ENCODE measurements around the gene KLHL40.

The KLHL40 gene

GRCh38 chr3:42732829-42733459, 47.6 kb downstream of the KLHL40 start:
- DNase-seq (ENCODE audit: low read depth in 1 of 2, low spot score in 1 of 2) = no peak
- TF ChIP-seq JUND (IDR thresholded peaks at IDR 0.05; ENCODE audit: low read depth) = no peak
- in situ Hi-C loops (cut with HindIII; ENCODE audit: low pct_unique_long_range_greater_than_20kb, low sequenced_read_pairs) = no loop called here

- in situ Hi-C loops (cut with HindIII; ENCODE audit: low pct_unique_long_range_greater_than_20kb, low sequenced_read_pairs) = no loop called here
- no peak for TF ChIP-seq JUND (IDR thresholded peaks at IDR 0.05; ENCODE audit: low read depth)
- DNase-seq (ENCODE audit: low read depth in 1 of 2, low spot score in 1 of 2) = no peak
Observed at GRCh38 chr3:42733501-42734262, 48.3 kb downstream of the KLHL40 start.

- no peak for TF ChIP-seq JUND (IDR thresholded peaks at IDR 0.05; ENCODE audit: low read depth)
- in situ Hi-C loops (cut with HindIII; ENCODE audit: low pct_unique_long_range_greater_than_20kb, low sequenced_read_pairs) = no loop called here
- DNase-seq (ENCODE audit: low read depth in 1 of 2, low spot score in 1 of 2) = no peak
Observed at GRCh38 chr3:42734263-42734860, 49.0 kb downstream of the KLHL40 start.

GRCh38 chr3:42735019-42735418, 49.7 kb downstream of the KLHL40 start:
- no peak for TF ChIP-seq JUND (IDR thresholded peaks at IDR 0.05; ENCODE audit: low read depth)
- in situ Hi-C loops (cut with HindIII; ENCODE audit: low pct_unique_long_range_greater_than_20kb, low sequenced_read_pairs) = no loop called here
- DNase-seq (ENCODE audit: low read depth in 1 of 2, low spot score in 1 of 2) = no peak

- in situ Hi-C loops (cut with HindIII; ENCODE audit: low pct_unique_long_range_greater_than_20kb, low sequenced_read_pairs) = no loop called here
- DNase-seq (ENCODE audit: low read depth in 1 of 2, low spot score in 1 of 2) = no peak
- no peak for TF ChIP-seq JUND (IDR thresholded peaks at IDR 0.05; ENCODE audit: low read depth)
Observed at GRCh38 chr3:42735615-42736014, 50.3 kb downstream of the KLHL40 start.

- in situ Hi-C loops (cut with HindIII; ENCODE audit: low pct_unique_long_range_greater_than_20kb, low sequenced_read_pairs) = no loop called here
- DNase-seq (ENCODE audit: low read depth in 1 of 2, low spot score in 1 of 2) = no peak
- TF ChIP-seq JUND (IDR thresholded peaks at IDR 0.05; ENCODE audit: low read depth) = no peak
Observed at GRCh38 chr3:42736081-42736480, 50.7 kb downstream of the KLHL40 start.

- no peak for TF ChIP-seq JUND (IDR thresholded peaks at IDR 0.05; ENCODE audit: low read depth)
- no peak for DNase-seq (ENCODE audit: low read depth in 1 of 2, low spot score in 1 of 2)
- in situ Hi-C loops (cut with HindIII; ENCODE audit: low pct_unique_long_range_greater_than_20kb, low sequenced_read_pairs) = no loop called here
Observed at GRCh38 chr3:42736531-42736930, 51.2 kb downstream of the KLHL40 start.

- TF ChIP-seq JUND (IDR thresholded peaks at IDR 0.05; ENCODE audit: low read depth) = no peak
- in situ Hi-C loops (cut with HindIII; ENCODE audit: low pct_unique_long_range_greater_than_20kb, low sequenced_read_pairs) = no loop called here
- no peak for DNase-seq (ENCODE audit: low read depth in 1 of 2, low spot score in 1 of 2)
Observed at GRCh38 chr3:42739401-42740158, 54.2 kb downstream of the KLHL40 start.

GRCh38 chr3:42741796-42742195, 56.5 kb downstream of the KLHL40 start:
- DNase-seq (ENCODE audit: low read depth in 1 of 2, low spot score in 1 of 2) = no peak
- in situ Hi-C loops (cut with HindIII; ENCODE audit: low pct_unique_long_range_greater_than_20kb, low sequenced_read_pairs) = no loop called here
- no peak for TF ChIP-seq JUND (IDR thresholded peaks at IDR 0.05; ENCODE audit: low read depth)
